GM19023 (cell line): Measurements from ENCODE around the gene MAP2.

Experiments
- ATAC-seq: cut with Tn5 transposase; IDR thresholded peaks from one replicate; pipeline ENCODE4 v1.9.1; 2021; ENCODE audit warnings: mild to moderate bottlenecking, moderate library complexity; ENCODE audit not compliant: unreplicated experiment

Gene MAP2

DNA sequence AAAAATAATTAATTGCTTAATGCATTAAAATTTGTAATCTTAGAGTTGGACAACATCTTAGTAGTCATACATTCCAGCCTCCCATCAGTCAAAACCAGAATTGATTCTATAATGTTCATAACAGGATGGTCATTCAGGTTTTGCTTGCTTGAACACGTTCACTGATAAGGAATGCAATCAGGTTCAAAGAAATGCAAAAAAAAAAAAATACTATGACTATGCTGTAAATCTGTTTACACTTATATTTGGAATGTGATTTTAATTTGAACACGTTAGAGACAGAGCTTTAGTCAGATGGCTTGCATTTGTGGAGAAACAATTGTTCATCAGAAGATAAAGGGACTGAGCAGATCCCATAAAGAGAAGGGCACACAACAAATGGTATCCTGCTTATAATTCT, 216.5 kb downstream of the MAP2 start:
- ATAC-seq: no peak

GRCh38 chr2:209642146-209642820, 218.4 kb downstream of the MAP2 start:
- ATAC-seq: no peak

- no peak for ATAC-seq
These were observed 221.0 kb downstream of the MAP2 start for GRCh38 chr2:209644842-209645241.

GRCh38 chr2:209648714-209649113, 224.9 kb downstream of the MAP2 start:
- no peak for ATAC-seq

- no peak for ATAC-seq
These were observed 229.3 kb downstream of the MAP2 start for GRCh38 chr2:209653134-209653533.

DNA sequence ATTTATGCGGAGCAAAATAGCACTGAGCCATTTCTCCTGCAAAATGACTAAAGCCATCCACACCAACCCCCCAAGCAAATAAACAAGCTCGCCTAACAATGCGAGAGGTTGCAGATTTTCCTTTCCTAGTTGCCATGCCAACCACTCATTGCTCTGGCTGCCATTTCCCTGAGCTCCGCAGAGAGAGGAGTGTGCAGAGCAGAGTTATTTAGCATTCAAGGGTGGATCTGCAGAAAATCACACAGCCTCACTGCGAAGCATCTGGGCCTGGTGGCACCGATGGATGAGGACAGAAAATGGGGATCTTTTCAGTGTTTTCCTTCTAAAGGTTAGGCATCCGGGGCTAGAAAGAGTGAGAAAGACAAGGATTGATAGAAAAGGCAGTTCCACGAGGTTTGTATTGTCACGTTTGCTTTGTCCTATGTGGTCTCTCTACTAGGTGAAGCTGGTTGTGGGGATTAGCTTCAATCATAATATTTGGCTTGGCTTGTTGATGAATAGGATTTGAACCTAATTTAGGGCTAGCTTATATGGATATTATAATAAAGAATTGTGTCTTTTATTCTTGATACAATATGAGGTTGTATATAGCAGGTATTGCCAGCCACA, 237.5 kb downstream of the MAP2 start:
- ATAC-seq: no peak

DNA sequence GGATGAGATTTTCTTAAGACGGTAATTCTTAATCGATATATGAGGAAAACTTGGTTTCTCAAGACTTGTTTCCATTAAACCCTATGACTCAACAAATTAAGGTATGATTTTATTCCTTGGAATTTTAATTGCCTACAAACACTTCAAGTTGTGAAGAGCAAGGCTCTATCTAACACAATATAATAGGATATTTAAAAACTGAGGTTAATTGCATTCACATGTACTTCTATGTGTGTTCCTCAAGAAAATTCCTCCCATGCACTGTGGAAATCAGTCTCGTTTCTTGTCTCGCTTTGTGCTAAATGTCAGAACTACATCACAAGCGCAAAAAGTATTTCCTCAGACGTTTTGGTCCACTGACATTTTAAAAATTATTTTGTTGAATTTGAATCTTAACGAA, 238.2 kb downstream of the MAP2 start:
- no peak for ATAC-seq

- ATAC-seq: no peak
These were observed 239.3 kb downstream of the MAP2 start for GRCh38 chr2:209663139-209663538.

- ATAC-seq: no peak
These were observed 239.8 kb downstream of the MAP2 start for GRCh38 chr2:209663656-209664055.

- no peak for ATAC-seq
These were observed 242.4 kb downstream of the MAP2 start for GRCh38 chr2:209666296-209666695.

- ATAC-seq: no peak
These were observed 247.3 kb downstream of the MAP2 start for GRCh38 chr2:209671020-209671680.

GRCh38 chr2:209673811-209674210, 250.0 kb downstream of the MAP2 start:
- ATAC-seq: no peak

- ATAC-seq: no peak
These were observed 256.7 kb downstream of the MAP2 start for GRCh38 chr2:209680596-209680995.

GRCh38 chr2:209681201-209681735, 257.4 kb downstream of the MAP2 start:
- ATAC-seq: no peak

GRCh38 chr2:209682646-209683045, 258.8 kb downstream of the MAP2 start:
- no peak for ATAC-seq

- no peak for ATAC-seq
These were observed 261.5 kb downstream of the MAP2 start for GRCh38 chr2:209685340-209685739.

GRCh38 chr2:209685963-209686362, 262.1 kb downstream of the MAP2 start:
- no peak for ATAC-seq

GRCh38 chr2:209686448-209686847, 262.6 kb downstream of the MAP2 start:
- no peak for ATAC-seq

DNA sequence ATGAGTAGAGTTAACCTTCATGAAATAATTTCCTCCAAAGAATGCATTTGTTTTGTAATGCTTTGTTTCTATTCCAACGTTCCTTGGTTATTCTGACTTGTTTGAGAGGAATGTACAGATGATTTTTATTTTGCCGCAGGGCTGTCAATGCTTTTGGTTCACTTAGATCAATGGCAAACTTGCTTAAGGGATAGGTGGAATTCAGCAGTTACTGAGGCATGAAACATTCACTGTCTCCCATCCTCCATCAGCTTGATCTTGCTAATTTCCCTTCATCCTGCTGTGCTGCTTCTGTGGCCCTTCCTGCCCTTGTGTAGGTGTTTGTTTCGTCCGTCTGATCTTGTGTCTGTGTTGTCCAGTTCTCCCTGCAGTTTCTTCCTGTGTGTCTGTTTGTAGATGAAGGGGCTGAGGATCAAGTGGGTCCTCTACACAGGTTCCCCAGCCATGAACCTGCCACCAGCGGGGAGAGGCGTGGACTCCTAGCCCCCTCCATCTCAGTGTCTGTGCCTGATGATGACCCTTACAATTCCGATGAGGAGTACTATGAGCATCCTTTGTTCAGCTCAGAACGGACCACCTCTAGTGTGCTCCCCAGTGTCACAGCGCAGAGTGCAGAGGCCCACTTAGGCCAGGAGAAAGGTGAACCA, 263.6 kb downstream of the MAP2 start:
- ATAC-seq: no peak

DNA sequence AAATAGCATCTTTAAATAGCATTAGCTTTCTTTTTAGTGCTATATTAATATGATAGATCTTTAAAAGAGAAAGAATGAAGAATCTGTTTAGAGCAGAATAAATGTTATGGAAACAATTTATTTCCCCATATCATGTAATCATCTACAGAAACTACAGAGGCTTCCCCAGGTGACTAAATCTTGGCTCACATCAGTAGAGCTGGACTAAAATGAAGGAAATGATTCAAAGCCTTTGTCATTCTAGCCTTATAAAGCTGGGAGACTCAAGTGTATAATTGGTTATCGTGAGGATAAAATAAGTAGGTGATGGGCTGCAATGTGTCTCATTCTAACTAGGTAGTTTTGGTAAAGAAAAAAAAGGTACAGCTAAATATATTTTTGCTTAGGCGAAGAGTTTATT, 264.5 kb downstream of the MAP2 start:
- ATAC-seq: no peak

DNA sequence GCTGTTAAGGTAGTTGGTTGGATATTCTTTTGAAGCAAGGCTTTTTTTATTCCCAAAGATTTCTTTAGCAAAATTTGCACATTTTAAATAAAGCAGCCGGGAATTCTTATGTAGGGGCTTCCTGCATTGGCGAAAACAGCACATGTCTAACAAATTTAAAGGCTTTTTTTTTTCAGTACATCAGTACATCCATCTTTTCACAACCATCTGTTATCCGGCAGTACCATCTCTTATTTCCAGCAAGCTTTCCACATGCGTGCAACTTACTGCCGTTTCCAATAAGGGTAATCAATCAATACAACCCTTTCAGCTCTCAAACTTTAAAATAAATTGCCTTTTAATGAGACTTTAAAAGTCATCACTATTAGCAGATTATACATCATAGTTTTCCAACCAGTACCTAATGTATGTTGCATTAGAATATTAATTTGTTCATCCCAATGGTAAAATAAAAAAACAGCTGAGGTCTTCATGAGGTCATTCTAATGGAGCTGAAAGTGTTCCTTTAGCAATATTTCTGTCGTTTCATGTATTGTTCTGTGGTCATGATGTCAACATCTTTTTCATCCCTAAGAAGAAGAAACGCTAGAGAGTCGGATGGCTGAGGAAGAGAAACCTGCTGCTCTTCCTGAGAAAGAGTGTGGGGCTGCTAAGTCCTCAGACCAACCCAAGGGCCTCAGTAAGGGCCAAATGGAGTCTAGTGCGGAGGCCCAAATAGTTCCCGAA, 266.3 kb downstream of the MAP2 start:
- ATAC-seq: no peak
